Measurements from ENCODE around the gene KCTD19.

DNA sequence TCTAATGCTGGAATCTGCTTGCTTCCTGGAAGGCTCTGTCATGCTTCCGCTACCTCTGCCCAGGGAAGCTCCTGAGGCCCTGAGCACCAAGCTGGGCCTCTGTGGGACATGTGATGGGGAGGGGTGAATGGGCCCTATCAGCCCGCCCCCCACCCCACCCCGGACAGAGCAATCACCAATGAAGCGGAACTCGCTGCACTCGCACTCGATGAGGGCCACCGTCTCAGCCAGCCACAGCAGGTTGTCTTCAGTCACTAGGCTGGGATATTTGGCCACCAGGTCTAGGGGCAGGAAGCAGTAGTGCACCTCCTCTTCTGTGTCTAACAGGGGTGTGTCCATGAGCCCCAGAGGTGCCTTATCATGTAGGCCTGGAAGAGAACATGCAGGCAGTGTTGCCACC is 23.6 kb downstream of the KCTD19 start:
- TF ChIP-seq RAD21 (IDR thresholded peaks at IDR 0.05; ENCODE audit: low read depth) (no peak), FOXM1 (IDR thresholded peaks at IDR 0.05; ENCODE audit: borderline replicate concordance, low read depth) (no peak), EGR1 (IDR thresholded peaks at IDR 0.05) (no peak)

Data from Ishikawa (cell line).